Testis (tissue), 3 donors: ENCODE measurements around the gene RSL1D1. TPM values are rescaled to one million over a fixed set of nuclear protein-coding genes. Genes with fewer than 3 reads are reported as not detected.

Source experiments
- DNase-seq: peaks from one replicate; pipeline ENCODE4 v3.0.0-alpha.2; 2019
- H3K27ac ChIP-seq, 2 donors: fragments of 200-600 bp; sonication (generic); one replicate each; pipeline ENCODE4 v1.5.1; 2019
- H3K27me3 ChIP-seq: fragments of 200-600 bp; sonication (generic); one replicate; pipeline ENCODE4 v1.5.1; 2019
- H3K36me3 ChIP-seq: fragments of 200-600 bp; sonication (generic); one replicate; pipeline ENCODE4 v1.5.1; 2017; ENCODE audit warnings: low read depth; ENCODE audit errors: missing control alignments
- H3K4me1 ChIP-seq: fragments of 200-600 bp; sonication (generic); one replicate; pipeline ENCODE4 v1.5.1; 2019
- H3K4me3 ChIP-seq, 2 donors: fragments of 200-600 bp; sonication (generic); one replicate each; pipeline ENCODE4 v1.5.1; 2017 to 2019
- H3K9me3 ChIP-seq: fragments of 200-600 bp; sonication (generic); one replicate; pipeline ENCODE4 v1.5.1; 2017
- POLR2A ChIP-seq: fragments of 450-650 bp; IDR thresholded peaks from one replicate; pipeline ENCODE4 v1.6.1; 2017; ENCODE audit warnings: antibody characterized with exemption, mild to moderate bottlenecking, moderate library complexity
- WGBS, 2 donors: methylation state at CpG; one replicate each; pipeline ENCODE4 v1.1.5; 2018; 5-methylcytosine and 5-hydroxymethylcytosine counted together
- intact Hi-C: fragments of 100-400 bp; cut with DNase I; formaldehyde crosslinking; loops from one replicate; pipeline ENCODE4 v1.15.1; 2023; ENCODE audit warnings: low total_unique reads
- polyA plus RNA-seq: library from polyadenylated mRNA; stranded (reverse); fragments of 350-450 nt; fragmentation: Illumina TruSeq; extraction: RNeasy Lipid Tissue Mini Kit (QIAGEN cat#74804); gene quantifications from one replicate; pipeline ENCODE4 v1.2.3, GENCODE V29; 2014; ENCODE audit warnings: low read depth, low replicate concordance; ENCODE audit not compliant: insufficient read depth
- total RNA-seq, 2 donors: library from RNA; depleted of rRNA; stranded (reverse); fragments of >200 nt; gene quantifications; one replicate each; pipeline ENCODE4 v1.2.3, GENCODE V29; 2016
- TF ChIP-seq, protein P1 (sequence below), 3 experiments: fragments of 450-650 bp in 2 of 3; fragments of 200-600 bp in 1 of 3; sonication (generic) in 1 of 3; IDR thresholded peaks; one replicate each; pipeline ENCODE4 v1.5.1; 2016 to 2019; ENCODE audit warnings: antibody characterized with exemption in 3 of 3, mild to moderate bottlenecking in 2 of 3, moderate library complexity in 1 of 3

RSL1D1 gene
- total and polyA plus RNA-seq, 3 donors from 2014 or later, result 79.3 to 101 (median 97.6) TPM

- Histone ChIP-seq H3K36me3 (no peaks in the 10 kb centered on the region), H3K27ac (peak overlapping the region in 1 of 2 donors; percentile 65), H3K27me3 (no peaks in the 10 kb centered on the region), H3K4me1 (peaks cover 49% of the 10 kb centered on the region), H3K4me3 (no peak overlapping the region), H3K9me3 (no peaks in the 10 kb centered on the region)
- intact Hi-C loops, result no loop called here
- TF ChIP-seq, protein P1, sequence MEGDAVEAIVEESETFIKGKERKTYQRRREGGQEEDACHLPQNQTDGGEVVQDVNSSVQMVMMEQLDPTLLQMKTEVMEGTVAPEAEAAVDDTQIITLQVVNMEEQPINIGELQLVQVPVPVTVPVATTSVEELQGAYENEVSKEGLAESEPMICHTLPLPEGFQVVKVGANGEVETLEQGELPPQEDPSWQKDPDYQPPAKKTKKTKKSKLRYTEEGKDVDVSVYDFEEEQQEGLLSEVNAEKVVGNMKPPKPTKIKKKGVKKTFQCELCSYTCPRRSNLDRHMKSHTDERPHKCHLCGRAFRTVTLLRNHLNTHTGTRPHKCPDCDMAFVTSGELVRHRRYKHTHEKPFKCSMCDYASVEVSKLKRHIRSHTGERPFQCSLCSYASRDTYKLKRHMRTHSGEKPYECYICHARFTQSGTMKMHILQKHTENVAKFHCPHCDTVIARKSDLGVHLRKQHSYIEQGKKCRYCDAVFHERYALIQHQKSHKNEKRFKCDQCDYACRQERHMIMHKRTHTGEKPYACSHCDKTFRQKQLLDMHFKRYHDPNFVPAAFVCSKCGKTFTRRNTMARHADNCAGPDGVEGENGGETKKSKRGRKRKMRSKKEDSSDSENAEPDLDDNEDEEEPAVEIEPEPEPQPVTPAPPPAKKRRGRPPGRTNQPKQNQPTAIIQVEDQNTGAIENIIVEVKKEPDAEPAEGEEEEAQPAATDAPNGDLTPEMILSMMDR (IDR thresholded peaks at IDR 0.05), result no peak
- TF ChIP-seq POLR2A, result no peak
- DNase-seq, result no peak
- 15 to 22% methylated on average over 2 of the region's 2 CpGs for WGBS, 2 donors
Measured at GRCh38 chr16:11794447-11794846, 56.9 kb downstream of the RSL1D1 start.

- Histone ChIP-seq H3K4me1 (peaks cover 44% of the 10 kb centered on the region), H3K36me3 (no peaks in the 10 kb centered on the region), H3K27ac (peak overlapping the region in 1 of 2 donors; percentile 65), H3K9me3 (no peaks in the 10 kb centered on the region), H3K4me3 (no peak overlapping the region), H3K27me3 (no peaks in the 10 kb centered on the region)
- no peak for TF ChIP-seq POLR2A
- TF ChIP-seq, protein P1 (IDR thresholded peaks at IDR 0.05), result no peak
- intact Hi-C loops, result no loop called here
- peak; percentile 40 for DNase-seq
- 40 to 46% methylated on average over 7 of the region's 7 CpGs for WGBS, 2 donors
Measured at GRCh38 chr16:11793840-11794239, 57.5 kb downstream of the RSL1D1 start.

GRCh38 chr16:11792410-11793241 is 58.7 kb downstream of the RSL1D1 start:
- Histone ChIP-seq H3K9me3 (no peaks in the 10 kb centered on the region), H3K4me3 (no peak overlapping the region), H3K27ac (no peak overlapping the region), H3K4me1 (peaks cover 35% of the 10 kb centered on the region), H3K36me3 (no peaks in the 10 kb centered on the region), H3K27me3 (no peaks in the 10 kb centered on the region)
- intact Hi-C loops, result no loop called here
- 59 to 63% methylated on average over 7 of the region's 7 CpGs for WGBS, 2 donors
- DNase-seq, result no peak
- TF ChIP-seq POLR2A, result no peak
- TF ChIP-seq, protein P1 (IDR thresholded peaks at IDR 0.05), result no peak

DNA sequence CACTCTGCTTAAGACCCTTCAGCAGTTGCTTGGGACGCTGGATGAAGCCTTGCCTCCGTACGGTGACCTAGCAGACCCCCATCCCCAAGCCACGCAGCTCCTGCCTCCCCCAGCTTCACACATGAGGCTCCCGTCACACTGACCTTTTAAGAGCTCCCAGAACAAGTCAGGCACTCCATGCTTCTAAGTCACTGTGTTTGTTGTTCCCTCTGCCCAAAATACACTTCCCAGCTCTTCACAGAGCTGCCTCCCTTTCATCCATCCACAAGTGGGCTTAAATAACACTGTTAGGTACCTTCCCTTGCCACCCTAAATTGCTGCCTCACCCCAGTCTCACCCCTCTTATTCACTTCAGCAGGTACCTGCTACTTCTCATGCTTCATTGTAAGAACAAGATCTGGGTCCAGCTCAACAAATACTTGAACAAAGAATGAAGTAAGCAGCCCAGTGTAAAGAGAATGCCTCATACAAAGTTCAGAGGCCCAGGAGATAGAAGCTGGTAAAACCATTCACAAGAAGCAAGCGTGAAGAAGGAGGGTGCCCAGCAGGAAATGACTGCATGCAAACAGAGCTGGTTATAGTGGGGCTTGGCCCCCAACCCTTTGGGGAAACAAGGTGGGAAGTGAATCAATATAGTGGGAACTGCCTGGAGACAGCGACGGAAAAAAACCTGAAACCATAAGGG is 60.1 kb downstream of the RSL1D1 start:
- TF ChIP-seq, protein P1 (IDR thresholded peaks at IDR 0.05), result no peak
- no peak for TF ChIP-seq POLR2A
- Histone ChIP-seq H3K4me1 (peaks cover 37% of the 10 kb centered on the region), H3K36me3 (no peaks in the 10 kb centered on the region), H3K4me3 (no peak overlapping the region), H3K27me3 (no peaks in the 10 kb centered on the region), H3K27ac (no peak overlapping the region), H3K9me3 (no peaks in the 10 kb centered on the region)
- WGBS, 2 donors, result 86 to 87% methylated on average over 8 of the region's 8 CpGs
- DNase-seq, result no peak
- intact Hi-C loops, result no loop called here
